Testis (tissue), 2 donors: ENCODE data around the gene GRIN3B.

ENCODE experiments used
- POLR2A ChIP-seq: fragments of 450-650 bp; IDR thresholded peaks from one replicate; pipeline ENCODE4 v1.6.1; 2017; ENCODE audit warnings: antibody characterized with exemption, mild to moderate bottlenecking, moderate library complexity
- TF ChIP-seq, protein P1 (sequence below), 3 experiments: fragments of 450-650 bp in 2 of 3; fragments of 200-600 bp in 1 of 3; sonication (generic) in 1 of 3; IDR thresholded peaks; one replicate each; pipeline ENCODE4 v1.5.1; 2016 to 2019; ENCODE audit warnings: antibody characterized with exemption in 3 of 3, mild to moderate bottlenecking in 2 of 3, moderate library complexity in 1 of 3

DNA sequence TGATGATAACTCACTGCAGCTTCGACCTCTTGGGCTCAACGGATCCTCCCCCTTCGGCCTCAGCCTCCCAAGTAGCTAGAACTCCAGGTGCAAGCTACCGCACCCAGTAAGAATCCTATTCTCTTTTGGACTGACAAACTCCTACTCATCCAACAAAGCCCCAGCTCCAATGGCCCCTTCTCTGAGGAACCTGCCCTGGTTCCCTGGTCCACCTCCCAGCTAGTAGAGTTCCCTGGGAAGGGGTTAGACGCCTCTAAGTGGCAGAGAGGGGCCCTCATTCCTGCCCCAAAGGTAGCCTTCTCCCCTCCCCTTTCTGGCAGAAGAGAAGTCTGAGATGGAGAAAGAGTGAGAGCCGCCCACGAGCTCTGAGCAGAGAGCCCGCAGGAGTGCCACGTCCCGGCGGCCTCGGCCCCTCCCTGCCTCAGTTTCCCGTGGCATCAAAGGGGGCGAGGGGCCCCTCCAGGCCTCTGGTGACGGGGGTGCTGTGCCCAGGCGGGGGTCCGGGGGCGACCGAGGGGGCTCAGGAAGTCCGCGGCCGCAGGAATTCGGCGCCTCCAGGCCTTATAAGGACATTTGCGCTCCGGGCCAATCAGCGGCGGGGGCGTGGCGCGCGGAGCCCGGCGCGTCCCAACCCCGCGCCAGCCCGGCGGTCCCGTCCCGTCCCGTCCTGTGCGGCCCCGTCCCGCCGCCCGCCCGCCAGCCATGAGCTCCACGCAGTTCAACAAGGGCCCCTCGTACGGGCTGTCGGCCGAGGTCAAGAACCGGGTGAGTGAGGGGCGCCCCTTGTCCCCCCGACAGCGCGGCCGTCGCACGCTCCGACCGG lies 26.0 kb downstream of the GRIN3B start, which contains the start of gene CNN2:
- TF ChIP-seq, protein P1, sequence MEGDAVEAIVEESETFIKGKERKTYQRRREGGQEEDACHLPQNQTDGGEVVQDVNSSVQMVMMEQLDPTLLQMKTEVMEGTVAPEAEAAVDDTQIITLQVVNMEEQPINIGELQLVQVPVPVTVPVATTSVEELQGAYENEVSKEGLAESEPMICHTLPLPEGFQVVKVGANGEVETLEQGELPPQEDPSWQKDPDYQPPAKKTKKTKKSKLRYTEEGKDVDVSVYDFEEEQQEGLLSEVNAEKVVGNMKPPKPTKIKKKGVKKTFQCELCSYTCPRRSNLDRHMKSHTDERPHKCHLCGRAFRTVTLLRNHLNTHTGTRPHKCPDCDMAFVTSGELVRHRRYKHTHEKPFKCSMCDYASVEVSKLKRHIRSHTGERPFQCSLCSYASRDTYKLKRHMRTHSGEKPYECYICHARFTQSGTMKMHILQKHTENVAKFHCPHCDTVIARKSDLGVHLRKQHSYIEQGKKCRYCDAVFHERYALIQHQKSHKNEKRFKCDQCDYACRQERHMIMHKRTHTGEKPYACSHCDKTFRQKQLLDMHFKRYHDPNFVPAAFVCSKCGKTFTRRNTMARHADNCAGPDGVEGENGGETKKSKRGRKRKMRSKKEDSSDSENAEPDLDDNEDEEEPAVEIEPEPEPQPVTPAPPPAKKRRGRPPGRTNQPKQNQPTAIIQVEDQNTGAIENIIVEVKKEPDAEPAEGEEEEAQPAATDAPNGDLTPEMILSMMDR (IDR thresholded peaks at IDR 0.05): no peak
- TF ChIP-seq POLR2A: peak; percentile 48
